Measurements from ENCODE around the gene TMEM52. TPM values are rescaled to one million over a fixed set of nuclear protein-coding genes. Genes with fewer than 3 reads are reported as not detected.

The TMEM52 gene
- total and polyA plus RNA-seq, 2 of the 13 experiments (the other 11 are each of a cell fraction or from before 2014, with no cell fraction given) = 13.2 to 18.7 TPM

GRCh38 chr1:1906185-1907097, 12.6 kb downstream of the TMEM52 start (continued):
- TF ChIP-seq ZFP91 (CRISPR knock-in tag; IDR thresholded peaks at IDR 0.05; ENCODE audit: borderline replicate concordance) = peak; percentile 88
- TF ChIP-seq CEBPZ (IDR thresholded peaks at IDR 0.05; ENCODE audit: low read length) = no peak
- no peak for TF ChIP-seq ZNF878 (CRISPR knock-in tag; IDR thresholded peaks at IDR 0.05)
- no peak for TF ChIP-seq SRY (CRISPR knock-in tag; IDR thresholded peaks at IDR 0.05)
- no peak for TF ChIP-seq NFRKB (IDR thresholded peaks at IDR 0.05)
- TF ChIP-seq ZKSCAN8 (CRISPR knock-in tag; IDR thresholded peaks at IDR 0.05; ENCODE audit: borderline replicate concordance) = peak; percentile 81; the same call in 1 of the 2 replicates
- TF ChIP-seq MIER2 (CRISPR knock-in tag; IDR thresholded peaks at IDR 0.05) = 0 out of 2 replicates have a peak, but pooled peaks have one; percentile 63
- no peak for TF ChIP-seq ZNF34 (CRISPR knock-in tag; IDR thresholded peaks at IDR 0.05; ENCODE audit: borderline replicate concordance)
- TF ChIP-seq ZNF343 (CRISPR knock-in tag; IDR thresholded peaks at IDR 0.05) = no peak
- TF ChIP-seq RXRA (CRISPR knock-in tag; IDR thresholded peaks at IDR 0.05) = peak; percentile 74
- TF ChIP-seq RXRB (CRISPR knock-in tag; IDR thresholded peaks at IDR 0.05; ENCODE audit: borderline replicate concordance) = peak; percentile 73; the same call in 1 of the 2 replicates
- TF ChIP-seq ZNF790 (CRISPR knock-in tag; IDR thresholded peaks at IDR 0.05; ENCODE audit: borderline replicate concordance) = no peak
- TF ChIP-seq ATF7-NPFF (CRISPR knock-in tag; IDR thresholded peaks at IDR 0.05; ENCODE audit: low read depth) = no peak
- no peak for TF ChIP-seq NCOR1 (IDR thresholded peaks at IDR 0.05; ENCODE audit: borderline replicate concordance, low read length)
- TF ChIP-seq BHLHE40 (IDR thresholded peaks at IDR 0.05; ENCODE audit: low read length) = peak; percentile 47; the same call in 1 of the 2 replicates
- TF ChIP-seq NR2C2 (CRISPR knock-in tag; IDR thresholded peaks at IDR 0.05; ENCODE audit: borderline replicate concordance) = no peak; the same call in 1 of the 2 replicates
- TF ChIP-seq ZNF574 (CRISPR knock-in tag; IDR thresholded peaks at IDR 0.05) = peak; percentile 56
- TF ChIP-seq HOXA7 (CRISPR knock-in tag; IDR thresholded peaks at IDR 0.05) = no peak
- TF ChIP-seq ZNF383 (CRISPR knock-in tag; IDR thresholded peaks at IDR 0.05; ENCODE audit: borderline replicate concordance) = no peak
- TF ChIP-seq ZFP36L1 (CRISPR knock-in tag; IDR thresholded peaks at IDR 0.05) = no peak
- TF ChIP-seq SIN3B (IDR thresholded peaks at IDR 0.05; ENCODE audit: low read length) = no peak
- no peak for TF ChIP-seq RELA (CRISPR knock-in tag; IDR thresholded peaks at IDR 0.05)
- TF ChIP-seq ZFP37 (CRISPR knock-in tag; IDR thresholded peaks at IDR 0.05; ENCODE audit: borderline replicate concordance) = no peak; the same call in 1 of the 2 replicates
